Hematopoietic multipotent progenitor cell treated with erythropoietin and hydrocortisone succinate and interleukin-3 and kit ligand, for 15 days (in vitro differentiated cells): ENCODE results near the gene C1orf50.
"Not testable (repeated sequence)": the region's sequence is repeated elsewhere in the genome, so short reads cannot be mapped to it uniquely, and the experiment has no call there.

Experiments
- DNase-seq: peaks from one replicate; pipeline ENCODE4 v3.0.0-alpha.2; 2015; ENCODE audit warnings: low spot score

C1orf50 gene

DNA sequence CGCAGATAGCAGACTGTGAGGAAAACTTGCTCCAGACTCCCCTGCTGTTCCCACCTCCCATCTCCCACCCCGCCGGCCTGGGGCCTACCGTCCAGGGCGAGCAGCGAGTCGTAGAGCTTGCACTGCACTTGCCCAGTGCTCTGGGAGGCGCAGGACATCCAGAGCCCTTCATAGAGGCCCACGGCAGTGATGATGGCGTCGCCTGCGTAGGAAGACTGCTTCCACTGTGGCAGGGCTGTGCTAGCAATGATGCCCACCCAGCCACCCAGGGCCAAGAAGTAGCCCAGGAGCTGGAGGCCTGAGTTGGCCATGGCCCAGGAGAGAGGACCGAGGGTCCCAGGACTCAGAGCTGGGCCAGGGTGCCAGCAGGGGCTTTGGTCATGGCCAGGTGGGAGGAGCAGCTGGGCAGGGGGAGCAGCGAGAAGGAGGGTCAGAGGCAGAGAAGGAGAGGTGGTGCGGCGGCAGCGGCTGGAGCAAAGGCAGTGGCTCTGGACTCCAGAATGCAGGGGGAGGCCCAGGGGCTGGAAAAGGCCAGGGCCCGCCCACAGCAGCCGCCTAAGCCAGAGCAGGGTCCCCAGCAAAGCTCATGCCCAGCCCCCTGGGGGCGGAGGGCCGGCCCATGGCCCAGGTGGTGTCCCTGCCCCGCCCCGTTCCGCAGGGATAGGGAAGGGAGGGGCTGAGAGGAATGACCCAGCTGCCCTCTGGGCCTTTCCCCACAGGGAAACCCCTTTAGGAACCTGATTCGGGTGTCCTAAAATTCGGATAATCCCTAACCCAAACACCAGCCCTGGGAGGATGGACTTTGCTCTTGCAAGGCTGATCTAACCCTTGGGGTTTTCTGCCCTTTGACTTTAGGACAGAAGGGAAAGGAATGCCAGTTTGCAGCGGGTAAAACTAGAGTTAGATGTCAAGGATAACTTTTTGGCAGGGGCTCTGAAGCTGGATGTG is 27.0 kb upstream of the C1orf50 start, which contains the start of gene CLDN19:
Gene CLDN19, minus strand, starts transcription at position 484 of the 948 bp plus-strand sequence. Its CDS starts 173 bp downstream, at position 311.
- DNase-seq = no peak

DNA sequence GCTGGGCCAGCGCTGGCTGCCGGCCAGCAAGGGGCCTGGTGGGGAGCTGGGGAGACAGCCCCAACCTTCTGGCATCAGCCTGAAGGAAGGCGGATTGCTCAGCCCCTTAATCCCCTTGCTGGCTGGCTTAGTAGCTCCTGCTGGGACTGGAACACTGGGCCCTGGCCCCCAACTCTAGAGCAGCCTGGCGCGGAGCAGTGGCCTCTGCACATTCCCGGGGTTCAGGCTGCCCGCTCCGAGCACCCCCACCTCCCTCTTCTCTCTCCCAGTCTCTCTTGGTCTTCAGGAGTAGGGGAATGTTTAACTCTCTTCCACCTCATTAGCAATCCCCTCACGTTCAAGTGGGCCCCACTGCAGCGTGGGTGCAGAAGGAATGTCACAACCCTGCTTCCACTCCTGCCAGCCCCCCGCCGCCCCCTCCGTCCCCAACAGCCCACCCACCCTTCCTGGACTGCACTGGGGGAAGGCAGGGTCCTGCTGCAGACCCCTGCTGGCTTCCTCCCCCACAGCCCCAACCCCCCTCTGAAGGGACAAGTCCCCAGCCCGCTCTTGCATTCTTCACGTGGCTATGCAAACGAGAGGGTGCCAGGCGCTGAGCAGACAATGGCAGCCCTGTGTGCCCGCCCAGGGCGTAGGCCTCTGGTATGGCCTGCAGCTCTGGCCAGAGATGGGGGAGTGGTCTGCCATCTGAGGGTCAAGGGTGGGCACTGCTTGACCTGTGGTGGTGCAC is 26.0 kb upstream of the C1orf50 start:
- no peak for DNase-seq

GRCh38 chr1:42741706-42742105 is 25.3 kb upstream of the C1orf50 start:
- no peak for DNase-seq

GRCh38 chr1:42742141-42742540 is 24.9 kb upstream of the C1orf50 start:
- DNase-seq = no peak

GRCh38 chr1:42742617-42743316 is 24.3 kb upstream of the C1orf50 start:
- DNase-seq = no peak

GRCh38 chr1:42743317-42744147 is 23.5 kb upstream of the C1orf50 start:
- DNase-seq = no peak

DNA sequence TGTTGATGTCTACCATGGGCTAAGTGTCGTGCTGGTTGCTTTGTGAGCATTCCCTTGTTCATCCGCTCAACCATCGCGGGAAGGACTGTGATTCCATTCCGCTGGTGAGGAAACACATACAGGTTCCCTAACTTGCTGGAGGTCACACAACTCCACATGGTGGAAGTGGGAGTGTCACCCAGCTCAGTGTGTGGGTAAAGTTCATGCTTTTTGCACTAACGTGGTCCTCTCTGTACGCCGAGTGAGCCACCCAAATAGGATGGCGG is 23.0 kb upstream of the C1orf50 start:
- DNase-seq = no peak

GRCh38 chr1:42745851-42746250 is 21.2 kb upstream of the C1orf50 start:
- no peak for DNase-seq

GRCh38 chr1:42746436-42747105 is 20.5 kb upstream of the C1orf50 start:
- DNase-seq = no peak

DNA sequence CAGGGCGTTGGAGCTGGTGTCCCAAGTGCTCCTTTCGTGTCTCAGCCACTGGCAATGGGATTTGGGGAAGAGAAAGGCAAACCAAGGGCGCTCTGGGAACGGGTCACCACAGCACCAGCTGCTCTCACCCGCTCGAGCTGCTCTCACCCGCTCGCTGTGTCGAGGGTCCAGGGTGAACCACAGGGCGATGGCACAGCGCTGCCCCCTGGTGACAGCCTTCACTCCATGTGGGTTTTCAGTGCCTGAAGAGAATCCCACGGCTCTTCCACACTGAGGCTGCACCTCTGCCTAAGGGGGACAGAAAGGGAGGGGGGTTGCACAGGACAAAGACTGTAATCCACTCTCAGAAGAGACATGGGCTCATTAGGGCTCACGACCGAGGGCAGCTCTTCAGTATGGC is 19.9 kb upstream of the C1orf50 start:
- DNase-seq = peak; percentile 44

GRCh38 chr1:42748021-42748420 is 19.0 kb upstream of the C1orf50 start:
- DNase-seq = no peak

- DNase-seq = no peak
These were observed 18.3 kb upstream of the C1orf50 start for GRCh38 chr1:42748461-42749410.

- no peak for DNase-seq
These were observed 17.0 kb upstream of the C1orf50 start for GRCh38 chr1:42750041-42750440.

GRCh38 chr1:42751511-42752070 is 15.5 kb upstream of the C1orf50 start:
- DNase-seq = not testable (repeated sequence)

- no peak for DNase-seq
These were observed 14.8 kb upstream of the C1orf50 start for GRCh38 chr1:42752284-42752683.

DNA sequence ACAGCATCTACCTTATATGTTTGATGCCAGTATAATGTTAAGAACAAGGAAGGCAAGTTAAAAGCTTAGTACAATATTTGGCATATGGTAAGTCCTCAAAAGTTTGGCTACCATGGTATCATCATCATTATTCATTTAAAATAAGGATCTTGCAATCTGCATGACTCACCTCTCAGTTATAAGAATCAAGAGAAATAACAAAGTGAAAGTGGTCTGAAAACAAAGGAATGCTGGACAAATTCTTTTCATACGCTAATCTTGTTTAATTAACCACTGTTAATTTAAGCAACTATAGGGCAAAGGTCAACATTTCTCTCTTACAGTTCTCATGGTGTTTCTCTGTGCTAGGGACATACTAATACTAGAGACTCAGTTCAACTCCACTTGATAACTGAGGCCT is 14.0 kb upstream of the C1orf50 start:
- DNase-seq = no peak

DNA sequence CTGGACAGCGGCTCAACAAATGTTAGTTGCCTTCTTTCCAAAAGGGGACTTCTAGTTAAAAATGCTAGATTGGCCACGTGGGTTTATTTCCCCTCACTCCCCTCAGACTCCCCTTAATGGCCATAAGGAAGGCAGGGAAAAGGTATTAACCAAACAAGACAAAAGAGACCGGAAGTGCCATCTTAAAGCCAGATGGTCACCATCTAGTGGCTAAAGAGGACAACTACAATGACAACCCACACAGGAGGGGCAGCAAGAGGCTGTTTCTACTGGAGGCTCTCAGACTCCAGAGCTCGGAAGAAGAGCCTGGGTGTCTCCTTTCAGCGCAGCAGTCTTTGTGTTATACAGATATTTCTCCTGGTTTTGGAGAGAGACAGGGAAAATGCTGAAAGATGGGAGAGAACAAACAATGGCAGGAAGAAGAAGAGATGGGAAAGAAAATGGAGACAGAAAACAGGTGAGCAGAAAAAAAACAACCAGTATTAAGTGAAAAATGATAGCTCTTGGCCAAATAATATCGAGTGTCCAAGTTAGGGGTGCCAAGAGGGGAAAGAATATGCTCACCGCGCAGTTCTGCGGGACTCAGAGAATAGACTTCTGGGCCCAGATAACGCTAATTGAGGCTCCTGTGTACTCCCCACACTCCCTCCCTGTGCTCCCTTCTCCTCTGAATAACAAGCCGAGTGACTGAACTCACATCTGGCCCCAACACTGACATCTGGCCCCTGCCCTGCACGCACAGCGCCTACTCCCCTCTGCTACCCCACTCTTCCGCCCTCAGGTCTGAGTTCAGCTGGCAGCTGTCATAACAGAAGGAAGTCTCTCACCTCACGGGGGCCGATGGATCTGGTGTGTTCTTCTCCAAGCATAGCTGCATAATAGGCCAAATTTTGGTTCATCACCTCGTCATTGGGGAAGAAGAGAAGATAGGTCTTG is 9.8 kb upstream of the C1orf50 start:
- peak; percentile 75 for DNase-seq

GRCh38 chr1:42757892-42758275 is 9.2 kb upstream of the C1orf50 start:
- no peak for DNase-seq

DNA sequence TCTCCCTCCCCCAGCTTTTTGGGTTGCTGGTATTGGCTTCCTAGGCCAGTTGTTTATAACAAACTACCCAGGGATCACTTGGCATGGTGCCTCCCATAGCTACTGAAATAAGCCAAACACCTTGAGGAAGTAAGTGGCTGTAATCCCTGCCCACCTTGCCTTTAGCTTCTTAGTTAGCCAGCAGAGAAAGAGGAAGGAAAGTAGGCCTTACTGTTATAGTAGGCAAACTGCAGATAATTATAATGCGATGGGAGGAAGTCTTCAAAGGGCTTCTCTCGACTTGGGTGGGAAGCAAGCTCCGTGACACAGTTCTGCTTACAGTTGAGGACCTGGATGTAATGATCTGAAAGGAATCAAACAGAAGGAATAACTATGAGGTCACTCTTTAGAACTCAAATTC is 8.4 kb upstream of the C1orf50 start:
- no peak for DNase-seq
